Choroid plexus epithelial cell (primary cell): ENCODE results near the gene TMBIM1.

Source experiments
- DNase-seq: peaks from one replicate; pipeline ENCODE4 v3.0.0-alpha.2; 2010; ENCODE audit warnings: low read depth
- H3K4me3 ChIP-seq: 2 replicates; pipeline ENCODE4 v1.5.1; 2011; ENCODE audit warnings: low read depth, mild to moderate bottlenecking, control low read depth, low read length, moderate library complexity
- CTCF ChIP-seq: conservative IDR thresholded peaks from 2 replicates; pipeline ENCODE4 v1.5.1; 2011; ENCODE audit warnings: low read depth, mild to moderate bottlenecking, control low read depth, inconsistent platforms, low read length, moderate library complexity

TMBIM1 gene

GRCh38 chr2:218292048-218293014 lies at the start of gene TMBIM1:
Gene TMBIM1, minus strand, starts transcription at chr2:218292503. Its CDS starts 10,362 bp downstream, at chr2:218282141.
- peak; percentile 53 for TF ChIP-seq CTCF
- H3K4me3 ChIP-seq, result peak within 1 kb of the TSS; percentile 87
- peak; percentile 78 for DNase-seq

DNA sequence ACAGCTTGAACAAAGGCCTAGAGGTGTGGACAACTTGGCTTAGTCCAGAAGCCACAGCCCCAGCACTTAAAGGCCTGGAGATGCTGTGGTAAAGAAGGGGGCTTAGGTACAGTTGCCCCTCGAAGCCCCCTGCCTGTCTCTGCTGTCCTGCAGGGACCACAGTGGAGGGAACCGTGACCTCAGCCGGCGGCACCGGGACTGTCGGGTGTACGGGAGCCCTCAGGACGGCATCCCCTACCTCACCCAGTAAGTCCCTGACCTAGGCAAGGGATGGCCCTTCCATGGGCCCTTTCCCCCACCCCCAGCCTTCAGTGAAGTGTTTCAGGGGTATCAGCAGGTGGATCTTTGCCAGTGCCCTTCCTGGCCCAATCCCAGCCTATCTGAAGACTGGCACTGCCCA lies 49.1 kb upstream of the TMBIM1 start:
- no peak overlapping the region for H3K4me3 ChIP-seq
- TF ChIP-seq CTCF, result no peak
- no peak for DNase-seq

DNA sequence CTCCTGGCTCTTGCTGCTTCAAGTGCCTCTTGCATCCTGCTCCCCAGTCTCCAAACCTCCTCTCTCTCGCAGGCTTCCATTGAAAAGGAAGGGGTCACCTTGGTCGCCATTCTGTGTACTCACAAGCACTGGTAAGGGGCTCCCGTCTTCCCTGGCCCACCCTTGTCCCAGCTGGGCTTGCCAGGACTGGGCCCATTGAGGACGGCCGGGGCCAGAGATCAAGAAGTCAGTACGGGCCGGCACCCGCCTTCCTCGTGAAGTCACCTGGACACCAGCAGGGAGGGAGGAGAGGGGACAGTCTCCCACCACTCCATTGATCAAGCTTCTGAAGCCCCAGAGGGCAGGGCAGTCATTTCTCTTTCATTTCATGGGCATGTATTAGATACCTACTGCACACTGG lies 48.4 kb upstream of the TMBIM1 start:
- TF ChIP-seq CTCF, result no peak
- DNase-seq, result no peak
- no peak overlapping the region for H3K4me3 ChIP-seq

DNA sequence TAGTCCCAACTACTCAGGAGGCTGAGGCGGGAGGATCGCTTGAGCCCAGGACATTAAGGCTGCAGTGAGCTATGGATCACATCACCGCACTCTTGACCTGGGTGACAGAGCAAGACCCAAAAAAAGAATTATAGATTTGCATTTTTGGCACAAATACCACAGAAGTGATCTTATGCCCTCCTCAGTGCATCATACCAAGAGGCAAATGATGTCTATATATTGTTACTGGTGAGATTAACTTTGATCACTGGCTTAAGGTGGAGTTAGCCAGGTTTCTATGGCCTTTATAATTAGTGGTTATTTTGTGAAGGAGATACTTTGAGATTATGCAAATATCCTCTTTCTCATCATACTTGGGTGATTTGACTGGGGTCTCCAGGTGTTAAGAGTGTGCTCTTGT lies 42.2 kb upstream of the TMBIM1 start:
- no peak for DNase-seq
- no peak for TF ChIP-seq CTCF
- no peak overlapping the region for H3K4me3 ChIP-seq

DNA sequence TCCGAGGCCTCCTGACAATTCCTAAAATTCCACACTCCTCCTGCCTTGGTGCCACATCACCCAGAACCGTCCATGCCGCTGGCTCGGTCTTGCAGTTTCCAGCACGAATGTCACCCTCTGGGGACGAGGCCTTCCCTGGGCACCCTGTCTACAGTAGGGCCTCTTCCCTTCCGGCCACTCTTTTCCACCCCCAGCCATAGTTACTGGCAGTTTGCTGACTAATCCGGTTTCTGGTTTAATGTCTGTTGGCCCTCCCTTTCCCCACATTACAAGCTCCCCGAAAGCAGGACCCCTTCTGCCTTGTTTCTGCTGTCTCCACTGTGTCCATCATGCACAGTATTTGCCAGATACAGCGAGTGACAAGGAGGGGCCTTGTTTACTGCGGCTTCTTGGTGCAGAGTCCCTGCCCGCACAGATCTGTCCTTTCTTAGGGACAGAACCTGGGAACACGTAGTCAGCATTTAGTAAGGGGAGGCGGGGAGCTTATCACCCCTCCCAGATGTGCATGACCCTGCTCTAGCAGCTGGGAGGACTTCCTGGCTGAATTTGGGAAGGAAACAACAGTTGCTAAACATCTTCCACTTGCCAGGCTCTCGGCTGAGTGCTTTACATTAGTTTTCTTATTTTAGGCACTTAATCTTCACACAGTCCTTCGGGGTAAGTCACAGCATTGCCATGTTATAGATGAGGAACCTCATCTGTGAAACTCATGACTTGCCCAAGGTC lies 40.8 kb upstream of the TMBIM1 start:
- no peak for TF ChIP-seq CTCF
- H3K4me3 ChIP-seq, result no peak overlapping the region
- DNase-seq, result no peak

DNA sequence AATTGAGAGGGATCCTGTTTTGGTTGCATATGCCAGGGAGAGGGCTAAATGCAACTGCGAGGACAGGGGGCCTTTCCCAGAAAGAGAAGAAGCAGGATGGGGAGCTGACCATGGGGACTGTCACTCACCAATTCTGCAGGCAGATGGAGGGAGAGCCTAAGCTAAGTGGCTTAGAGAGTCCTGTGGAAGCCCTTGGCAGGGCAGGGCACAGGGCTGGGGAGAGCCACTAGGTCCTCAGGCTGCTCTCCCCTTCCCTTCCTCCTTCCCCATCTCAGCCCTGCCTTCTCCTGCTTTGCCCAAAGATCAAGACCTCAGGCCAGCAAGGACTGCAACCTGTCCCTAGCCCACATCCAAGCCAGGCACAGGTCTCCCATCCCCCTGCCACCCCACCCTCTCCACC lies 40.0 kb upstream of the TMBIM1 start:
- TF ChIP-seq CTCF, result no peak
- H3K4me3 ChIP-seq, result no peak overlapping the region
- no peak for DNase-seq
